HG02763 (cell line): ENCODE measurements around the gene TRIO.

Experiments used
- ATAC-seq: cut with Tn5 transposase; IDR thresholded peaks from one replicate; pipeline ENCODE4 v1.9.1; 2021; ENCODE audit warnings: mild to moderate bottlenecking, moderate library complexity; ENCODE audit not compliant: unreplicated experiment

TRIO gene

GRCh38 chr5:14402424-14402823, 259.3 kb downstream of the TRIO start:
- ATAC-seq, result no peak

- ATAC-seq, result no peak
Measured at GRCh38 chr5:14404780-14405179, 261.6 kb downstream of the TRIO start.

- ATAC-seq, result no peak
Measured at GRCh38 chr5:14405267-14405666, 262.1 kb downstream of the TRIO start.

- no peak for ATAC-seq
Measured at GRCh38 chr5:14405706-14406553, 262.8 kb downstream of the TRIO start.

GRCh38 chr5:14406554-14406849, 263.4 kb downstream of the TRIO start:
- no peak for ATAC-seq

GRCh38 chr5:14407051-14407450, 263.9 kb downstream of the TRIO start:
- no peak for ATAC-seq

- ATAC-seq, result no peak
Measured at GRCh38 chr5:14407746-14408175, 264.6 kb downstream of the TRIO start.

GRCh38 chr5:14408969-14409586, 265.9 kb downstream of the TRIO start:
- no peak for ATAC-seq

GRCh38 chr5:14410068-14410393, 266.9 kb downstream of the TRIO start:
- ATAC-seq, result no peak

- ATAC-seq, result no peak
Measured at GRCh38 chr5:14410394-14411201, 267.5 kb downstream of the TRIO start.

- no peak for ATAC-seq
Measured at GRCh38 chr5:14411216-14411615, 268.1 kb downstream of the TRIO start.

- ATAC-seq, result no peak
Measured at GRCh38 chr5:14413331-14413750, 270.2 kb downstream of the TRIO start.

GRCh38 chr5:14414007-14414406, 270.9 kb downstream of the TRIO start:
- no peak for ATAC-seq

GRCh38 chr5:14414656-14415023, 271.5 kb downstream of the TRIO start:
- no peak for ATAC-seq

- peak; percentile 56 for ATAC-seq
Measured at GRCh38 chr5:14415024-14415697, 272.0 kb downstream of the TRIO start.

GRCh38 chr5:14415698-14416074, 272.5 kb downstream of the TRIO start:
- ATAC-seq, result no peak

- ATAC-seq, result no peak
Measured at GRCh38 chr5:14416621-14417275, 273.6 kb downstream of the TRIO start.

GRCh38 chr5:14417276-14417730, 274.2 kb downstream of the TRIO start:
- no peak for ATAC-seq

GRCh38 chr5:14417792-14418765, 274.9 kb downstream of the TRIO start:
- ATAC-seq, result no peak

- no peak for ATAC-seq
Measured at GRCh38 chr5:14419686-14420085, 276.5 kb downstream of the TRIO start.
